IMR-90 (cell line): ENCODE measurements around the gene KCNJ18. TPM values are rescaled to one million over a fixed set of nuclear protein-coding genes. Genes with fewer than 3 reads are reported as not detected.
"Not testable (repeated sequence)": the region's sequence is repeated elsewhere in the genome, so short reads cannot be mapped to it uniquely, and the experiment has no call there.

Experiments
- ATAC-seq: fragments of 200-7000 bp; cut with Tn5 transposase; 2 replicates; pipeline ENCODE4 v1.9.1; 2020; ENCODE audit warnings: low read depth, mild to moderate bottlenecking, moderate library complexity
- BruUV-seq: library from RNA; stranded (reverse); fragments of 400-500 nt; replicated peaks from 2 replicates; lab custom pipeline; 2021; lab: Mats Ljungman, UMichigan
- CTCF ChIA-PET: fragments of 300-600 bp; formaldehyde crosslinking; extraction: SDS; loops from one replicate; lab custom pipeline; 2021; ENCODE audit warnings: antibody characterized with exemption; lab: Yijun Ruan, JAX
- POLR2A ChIA-PET: fragments of 300-600 bp; sonication (Branson Sonifier 250); formaldehyde crosslinking; loops from one replicate; lab custom pipeline; 2022; ENCODE audit warnings: antibody characterized with exemption; ENCODE audit not compliant: unreplicated experiment; lab: Charles Lee
- DNase-seq: peaks from one replicate; pipeline ENCODE4 v3.0.0; 2013
- H2AFZ ChIP-seq: replicated peaks from 2 replicates; pipeline ENCODE3; 2013; ENCODE audit warnings: low read length, mild to moderate bottlenecking; ENCODE audit not compliant: poor library complexity
- H2AK5ac ChIP-seq: 2 replicates; pipeline ENCODE4 v1.6.1; 2013; ENCODE audit warnings: low read depth, low read length, inconsistent platforms
- H2AK9ac ChIP-seq: replicated peaks from 2 replicates; pipeline ENCODE3; 2013; ENCODE audit warnings: mild to moderate bottlenecking, low read depth, low read length, moderate library complexity; ENCODE audit not compliant: poor library complexity
- H2BK120ac ChIP-seq: 2 replicates; pipeline ENCODE4 v1.6.1; 2013; ENCODE audit warnings: low read depth, low read length, inconsistent platforms
- H2BK15ac ChIP-seq: 3 replicates; pipeline ENCODE4 v1.6.1; 2013; ENCODE audit warnings: low read depth, low read length, inconsistent platforms
- H2BK20ac ChIP-seq: 2 replicates; pipeline ENCODE4 v1.6.1; 2013; ENCODE audit warnings: low read depth, mild to moderate bottlenecking, inconsistent platforms, low read length, moderate library complexity
- H2BK5ac ChIP-seq: 2 replicates; pipeline ENCODE4 v1.6.1; 2013; ENCODE audit warnings: mild to moderate bottlenecking, low read depth, low read length, inconsistent platforms; ENCODE audit not compliant: poor library complexity, severe bottlenecking
- H3K14ac ChIP-seq: replicated peaks from 2 replicates; pipeline ENCODE4 v1.6.1; 2013; ENCODE audit warnings: low read depth, low read length, inconsistent platforms
- H3K18ac ChIP-seq: 2 replicates; pipeline ENCODE4 v1.6.1; 2013; ENCODE audit warnings: low read depth, low read length, control low read depth
- H3K23ac ChIP-seq: 2 replicates; pipeline ENCODE4 v1.6.1; 2013; ENCODE audit warnings: low read depth, low read length, inconsistent platforms
- H3K27ac ChIP-seq: 2 replicates; pipeline ENCODE4 v1.5.1; 2013; ENCODE audit warnings: mild to moderate bottlenecking, control low read depth, low read length; ENCODE audit not compliant: insufficient read depth
- H3K27me3 ChIP-seq: 2 replicates; pipeline ENCODE4 v1.6.1; 2013; ENCODE audit warnings: low read length; ENCODE audit not compliant: control insufficient read depth, insufficient read depth
- H3K36me3 ChIP-seq: 2 replicates; pipeline ENCODE4 v1.6.1; 2013; ENCODE audit warnings: low read length, mixed read lengths; ENCODE audit not compliant: control insufficient read depth, insufficient read depth
- H3K4ac ChIP-seq: 2 replicates; pipeline ENCODE4 v1.6.1; 2013; ENCODE audit warnings: low read depth, low read length, inconsistent platforms
- H3K4me1 ChIP-seq: 2 replicates; pipeline ENCODE4 v1.6.1; 2013; ENCODE audit warnings: low read length, mixed read lengths; ENCODE audit not compliant: control insufficient read depth, insufficient read depth
- H3K4me2 ChIP-seq: 2 replicates; pipeline ENCODE4 v1.6.1; 2013; ENCODE audit warnings: low read depth, mild to moderate bottlenecking, control low read depth, low read length, moderate library complexity
- H3K4me3 ChIP-seq: 2 replicates; pipeline ENCODE4 v1.5.1; 2013; ENCODE audit warnings: low read depth, mild to moderate bottlenecking, control low read depth, low read length, moderate library complexity; ENCODE audit not compliant: insufficient read depth
- H3K56ac ChIP-seq: 2 replicates; pipeline ENCODE4 v1.6.1; 2013; ENCODE audit warnings: low read length, inconsistent platforms; ENCODE audit not compliant: insufficient read depth; ENCODE audit errors: extremely low read depth
- H3K79me1 ChIP-seq, 2 experiments: 2 replicates each; pipeline ENCODE4 v1.6.1; 2013; ENCODE audit warnings: low read length in 2 of 2, inconsistent platforms in 1 of 2, low read depth in 1 of 2
- H3K9ac ChIP-seq: 2 replicates; pipeline ENCODE4 v1.6.1; 2013; ENCODE audit warnings: low read depth, low read length, control low read depth
- H3K9me1 ChIP-seq: 2 replicates; pipeline ENCODE4 v1.6.1; 2013; ENCODE audit warnings: low read length, inconsistent platforms; ENCODE audit not compliant: insufficient read depth
- H3K9me3 ChIP-seq: 2 replicates; pipeline ENCODE4 v1.6.1; 2013; ENCODE audit warnings: low read length; ENCODE audit not compliant: control insufficient read depth, insufficient read depth
- H4K20me1 ChIP-seq: 2 replicates; pipeline ENCODE4 v1.6.1; 2013; ENCODE audit warnings: low read length, inconsistent platforms; ENCODE audit not compliant: insufficient read depth
- H4K5ac ChIP-seq: 2 replicates; pipeline ENCODE4 v1.6.1; 2013; ENCODE audit warnings: mild to moderate bottlenecking, low read depth, low read length, control low read depth
- H4K8ac ChIP-seq, 2 experiments: 2 replicates each; pipeline ENCODE4 v1.6.1; 2013; ENCODE audit warnings: low read depth in 2 of 2, low read length in 2 of 2, control low read depth in 1 of 2, inconsistent platforms in 1 of 2
- H4K91ac ChIP-seq: 2 replicates; pipeline ENCODE4 v1.6.1; 2013; ENCODE audit warnings: low read depth, low read length, inconsistent platforms; ENCODE audit not compliant: insufficient read depth
- WGBS, 2 experiments: methylation state at CpG; one replicate each; pipeline versions ENCODE4 v1.1.5 to v1.1.7; 2013; ENCODE audit warnings: missing lambda C conversion rate in 2 of 2; ENCODE audit not compliant: insufficient read length in 1 of 2; ENCODE audit errors: extremely low coverage in 2 of 2; 5-methylcytosine and 5-hydroxymethylcytosine counted together
- dilution Hi-C: fragments of 300-500 bp; cut with HindIII; formaldehyde crosslinking; loops from one replicate; pipeline ENCODE4 v1.14.3; 2018; ENCODE audit warnings: low sequenced_read_pairs; ENCODE audit not compliant: unreplicated experiment
- in situ Hi-C: fragments of 300-500 bp; cut with MboI; formaldehyde crosslinking; loops from 3 replicates; pipeline ENCODE4 v1.14.3; 2019; ENCODE audit warnings: low sequenced_read_pairs, inconsistent platforms, mixed read lengths
- intact Hi-C: fragments of 100-400 bp; cut with micrococcal nuclease; formaldehyde crosslinking; loops from 2 replicates; pipeline ENCODE4 v1.10.0; 2022
- polyA plus RNA-seq, 3 experiments: library from polyadenylated mRNA; depleted of rRNA; stranded (reverse); fragments of >200 nt; gene quantifications; 2 replicates each; pipeline ENCODE4 v1.2.3, GENCODE V29; 2012; ENCODE audit warnings: low replicate concordance in 1 of 3
- total RNA-seq: library from RNA; depleted of rRNA; stranded (reverse); fragments of >200 nt; gene quantifications from 2 replicates; pipeline ENCODE4 v1.2.3, GENCODE V29; 2012

Gene KCNJ18
- total and polyA plus RNA-seq, 2 of the 4 experiments (the other 2 are of a cell fraction): not detected

GRCh38 chr17:21669616-21670360, 22.5 kb upstream of the KCNJ18 start:
- H3K27ac ChIP-seq, H4K91ac ChIP-seq, POLR2A ChIA-PET, H3K79me1 ChIP-seq, ATAC-seq, H3K18ac ChIP-seq, H4K5ac ChIP-seq, H2AFZ ChIP-seq, H3K9me1 ChIP-seq, intact Hi-C loops, BruUV-seq, H3K36me3 ChIP-seq, H2BK20ac ChIP-seq, H3K23ac ChIP-seq, H4K20me1 ChIP-seq, H2BK5ac ChIP-seq, DNase-seq, H2BK120ac ChIP-seq, H2BK15ac ChIP-seq, in situ Hi-C loops, H3K14ac ChIP-seq, H3K9ac ChIP-seq, H2AK9ac ChIP-seq, dilution Hi-C loops, H3K56ac ChIP-seq, H2AK5ac ChIP-seq, H3K4me2 ChIP-seq, H3K4me3 ChIP-seq, H3K4ac ChIP-seq, H3K27me3 ChIP-seq, CTCF ChIA-PET, H4K8ac ChIP-seq, H3K4me1 ChIP-seq: not testable (repeated sequence)
- H3K9me3 ChIP-seq: peaks cover 34% of the 10 kb centered on the region
- 40% methylated on average over 1 of the region's 10 CpGs; no CpG with 5 or more reads in 1 of the 2 experiments for WGBS, 2 experiments

- not testable (repeated sequence) for BruUV-seq, H2BK120ac ChIP-seq, H3K27ac ChIP-seq
Observed at GRCh38 chr17:21670361-21671155, 21.8 kb upstream of the KCNJ18 start.

More at GRCh38 chr17:21670361-21671155, 21.8 kb upstream of the KCNJ18 start:
- H3K27me3 ChIP-seq, H3K56ac ChIP-seq, CTCF ChIA-PET, H2BK20ac ChIP-seq, H3K9ac ChIP-seq, H2BK5ac ChIP-seq, H3K79me1 ChIP-seq, ATAC-seq, H3K36me3 ChIP-seq, H4K20me1 ChIP-seq, H3K18ac ChIP-seq, H3K4me3 ChIP-seq, H3K4me2 ChIP-seq, H4K8ac ChIP-seq, DNase-seq, H2AK5ac ChIP-seq, H4K91ac ChIP-seq, in situ Hi-C loops, intact Hi-C loops, H3K4ac ChIP-seq, H4K5ac ChIP-seq, H3K4me1 ChIP-seq, POLR2A ChIA-PET, H3K9me1 ChIP-seq, H2AK9ac ChIP-seq, dilution Hi-C loops, H2AFZ ChIP-seq, H3K23ac ChIP-seq, H3K14ac ChIP-seq, H2BK15ac ChIP-seq: not testable (repeated sequence)
- H3K9me3 ChIP-seq: peaks cover 38% of the 10 kb centered on the region
- 10% methylated on average over 2 of the region's 8 CpGs; no CpG with 5 or more reads in 1 of the 2 experiments for WGBS, 2 experiments
